HFFc6 (cell line): ENCODE results near the gene AWAT1. TPM values are rescaled to one million over a fixed set of nuclear protein-coding genes. Genes with fewer than 3 reads are reported as not detected.
"Not testable (repeated sequence)": the region's sequence is repeated elsewhere in the genome, so short reads cannot be mapped to it uniquely, and the experiment has no call there.

Source experiments
- DNase-seq: peaks from one replicate; pipeline ENCODE4 v3.0.0-alpha.2; 2018
- H3K27ac Mint-ChIP-seq: 2 replicates; pipeline ENCODE4 v1.8.0; 2020; ENCODE audit warnings: mild to moderate bottlenecking, mixed read lengths
- H3K27me3 Mint-ChIP-seq: 2 replicates; pipeline ENCODE4 v1.8.0; 2021; ENCODE audit warnings: mild to moderate bottlenecking, moderate library complexity, mixed read lengths; ENCODE audit not compliant: insufficient read depth
- H3K36me3 Mint-ChIP-seq: 2 replicates; pipeline ENCODE4 v1.8.0; 2021; ENCODE audit warnings: low read depth, mixed read lengths
- H3K4me1 Mint-ChIP-seq: 2 replicates; pipeline ENCODE4 v1.8.0; 2020; ENCODE audit warnings: low read depth, mixed read lengths
- H3K4me3 Mint-ChIP-seq: 2 replicates; pipeline ENCODE4 v1.8.0; 2020; ENCODE audit warnings: mild to moderate bottlenecking, moderate library complexity, mixed read lengths
- H3K9me3 Mint-ChIP-seq: 2 replicates; pipeline ENCODE4 v1.8.0; 2020; ENCODE audit warnings: mild to moderate bottlenecking, mixed read lengths
- total RNA-seq, 6 experiments: library from RNA; stranded (reverse); fragmentation: NEBNext Ultra II Directional; extraction: Animal tissue kit (Norgen Biotek cat#: 25700); gene quantifications; 2 replicates in 1 of 6; 3 replicates in 5 of 6; pipeline ENCODE4 v1.2.3, GENCODE V29; 2021
- TF ChIP-seq, protein P1 (sequence below): fragments of 200-600 bp; sonication (generic); IDR thresholded peaks from 2 replicates; pipeline ENCODE4 v1.5.0; 2021; ENCODE audit warnings: antibody characterized with exemption, mild to moderate bottlenecking

Gene AWAT1
- total RNA-seq, 6 experiments from 2014 or later, result not detected

DNA sequence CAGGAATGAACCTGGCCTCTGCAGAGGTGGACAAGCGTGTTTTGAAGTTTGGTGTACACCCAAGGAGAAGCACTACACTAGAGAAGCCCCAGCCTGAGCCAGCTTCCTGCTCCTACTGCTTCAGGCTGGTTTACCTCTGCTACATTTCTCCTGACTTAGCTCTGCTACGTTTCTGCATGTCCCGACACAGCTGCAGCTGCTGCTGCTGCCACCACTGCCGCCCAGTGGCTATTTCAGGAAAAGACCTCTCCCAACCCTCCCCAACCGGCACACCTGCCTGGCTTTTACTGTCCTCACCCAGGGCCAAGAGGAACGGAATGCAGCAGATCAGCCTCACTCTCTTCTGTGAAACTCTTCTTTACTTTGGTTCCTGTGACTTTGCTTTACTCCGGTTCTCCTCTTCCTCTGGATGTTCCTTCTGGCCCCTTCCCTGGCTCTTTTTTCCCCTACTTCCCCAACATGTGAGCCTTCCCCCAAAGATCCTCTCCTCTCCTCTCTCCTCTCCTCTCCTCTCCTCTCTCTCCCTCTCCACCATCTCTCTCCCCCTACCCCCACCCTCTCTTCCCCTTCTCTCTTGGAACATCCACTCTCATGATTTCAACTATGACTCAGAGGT lies 28.6 kb downstream of the AWAT1 start:
- H3K27me3 Mint-ChIP-seq, result peaks cover 7% of the 10 kb centered on the region
- H3K9me3 Mint-ChIP-seq, result no peaks in the 10 kb centered on the region
- no peak overlapping the region for H3K4me3 Mint-ChIP-seq
- peak; percentile 5 for DNase-seq
- H3K4me1 Mint-ChIP-seq, result no peaks in the 10 kb centered on the region
- H3K27ac Mint-ChIP-seq, result no peak overlapping the region
- no peaks in the 10 kb centered on the region for H3K36me3 Mint-ChIP-seq
- TF ChIP-seq, protein P1, sequence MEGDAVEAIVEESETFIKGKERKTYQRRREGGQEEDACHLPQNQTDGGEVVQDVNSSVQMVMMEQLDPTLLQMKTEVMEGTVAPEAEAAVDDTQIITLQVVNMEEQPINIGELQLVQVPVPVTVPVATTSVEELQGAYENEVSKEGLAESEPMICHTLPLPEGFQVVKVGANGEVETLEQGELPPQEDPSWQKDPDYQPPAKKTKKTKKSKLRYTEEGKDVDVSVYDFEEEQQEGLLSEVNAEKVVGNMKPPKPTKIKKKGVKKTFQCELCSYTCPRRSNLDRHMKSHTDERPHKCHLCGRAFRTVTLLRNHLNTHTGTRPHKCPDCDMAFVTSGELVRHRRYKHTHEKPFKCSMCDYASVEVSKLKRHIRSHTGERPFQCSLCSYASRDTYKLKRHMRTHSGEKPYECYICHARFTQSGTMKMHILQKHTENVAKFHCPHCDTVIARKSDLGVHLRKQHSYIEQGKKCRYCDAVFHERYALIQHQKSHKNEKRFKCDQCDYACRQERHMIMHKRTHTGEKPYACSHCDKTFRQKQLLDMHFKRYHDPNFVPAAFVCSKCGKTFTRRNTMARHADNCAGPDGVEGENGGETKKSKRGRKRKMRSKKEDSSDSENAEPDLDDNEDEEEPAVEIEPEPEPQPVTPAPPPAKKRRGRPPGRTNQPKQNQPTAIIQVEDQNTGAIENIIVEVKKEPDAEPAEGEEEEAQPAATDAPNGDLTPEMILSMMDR, result peak; percentile 68

DNA sequence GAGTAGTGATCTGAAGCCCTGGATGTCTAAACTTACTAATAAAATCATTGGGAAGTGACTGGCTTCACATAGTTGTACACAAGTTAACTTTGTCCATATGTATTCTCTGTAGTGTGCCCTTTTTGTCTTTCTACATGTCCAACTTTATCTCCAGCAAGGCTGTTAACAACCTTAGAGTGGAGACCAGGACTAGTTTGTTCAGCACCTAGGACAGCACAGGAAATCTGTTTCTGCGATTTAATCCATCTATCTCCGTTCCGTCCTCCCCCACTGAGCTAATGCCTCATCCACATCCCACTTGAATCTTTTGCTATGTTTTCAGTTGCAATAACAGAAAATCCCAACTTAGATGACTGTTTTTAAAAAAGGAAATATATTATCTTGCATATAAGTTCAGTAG lies 30.3 kb downstream of the AWAT1 start:
- Mint-ChIP-seq H3K9me3 (no peaks in the 10 kb centered on the region), H3K27me3 (peaks cover 5% of the 10 kb centered on the region), H3K27ac (no peak overlapping the region), H3K4me3 (no peak overlapping the region), H3K4me1 (no peaks in the 10 kb centered on the region), H3K36me3 (no peaks in the 10 kb centered on the region)
- no peak for DNase-seq
- TF ChIP-seq, protein P1, result no peak

DNA sequence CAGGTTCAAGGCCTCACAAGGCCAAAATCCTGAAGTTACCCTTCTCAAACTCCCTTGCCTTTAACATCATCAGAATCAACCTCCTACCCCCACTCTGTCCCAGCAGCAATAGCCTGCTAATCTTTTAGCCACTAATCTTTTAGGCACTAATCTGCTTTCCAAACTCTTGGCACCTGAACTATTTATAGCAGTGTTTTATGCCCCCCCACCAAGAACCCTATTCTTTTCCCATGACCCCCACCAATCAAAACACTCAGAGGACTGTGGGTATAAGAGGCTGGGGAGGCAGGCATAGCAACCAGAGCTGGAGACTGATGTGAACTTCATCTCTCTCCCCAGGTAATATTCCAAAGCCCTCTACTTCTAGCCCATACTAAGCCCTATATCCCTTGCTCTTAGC lies 33.6 kb downstream of the AWAT1 start, which contains the start of gene ARR3:
TSS of gene ARR3 (plus strand) at position 301 of the 400 bp plus-strand sequence. CDS start 1,052 bp downstream, outside the sequence.
- Mint-ChIP-seq H3K27ac (no peak within 1 kb of the TSS), H3K4me1 (no peaks in the 10 kb centered on the region), H3K4me3 (no peak within 1 kb of the TSS), H3K9me3 (no peaks in the 10 kb centered on the region), H3K36me3 (no peaks in the 10 kb centered on the region), H3K27me3 (peaks cover 6% of the 10 kb centered on the region)
- DNase-seq, result no peak
- TF ChIP-seq, protein P1, result no peak

DNA sequence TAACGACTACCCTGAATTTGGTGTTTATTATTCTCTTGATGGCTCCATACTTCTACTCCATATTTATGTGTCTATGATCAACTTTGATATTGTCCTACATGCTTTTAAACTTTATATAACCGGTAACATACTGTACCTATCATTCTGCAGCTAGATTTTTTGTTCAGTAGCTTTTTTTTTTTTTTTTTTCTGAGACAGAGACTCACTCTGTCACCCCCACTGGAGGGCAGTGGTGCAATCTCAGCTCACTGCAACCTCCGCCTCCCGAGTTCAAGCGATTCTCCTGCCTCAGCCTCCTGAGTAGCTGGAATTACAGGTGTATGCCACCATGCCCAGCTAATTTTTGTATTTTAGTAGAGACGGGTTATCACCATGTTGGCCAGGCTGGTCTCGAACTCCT lies 39.6 kb downstream of the AWAT1 start:
- H3K27me3 Mint-ChIP-seq, DNase-seq, H3K4me3 Mint-ChIP-seq, H3K9me3 Mint-ChIP-seq, H3K27ac Mint-ChIP-seq, H3K4me1 Mint-ChIP-seq, H3K36me3 Mint-ChIP-seq: not testable (repeated sequence)

DNA sequence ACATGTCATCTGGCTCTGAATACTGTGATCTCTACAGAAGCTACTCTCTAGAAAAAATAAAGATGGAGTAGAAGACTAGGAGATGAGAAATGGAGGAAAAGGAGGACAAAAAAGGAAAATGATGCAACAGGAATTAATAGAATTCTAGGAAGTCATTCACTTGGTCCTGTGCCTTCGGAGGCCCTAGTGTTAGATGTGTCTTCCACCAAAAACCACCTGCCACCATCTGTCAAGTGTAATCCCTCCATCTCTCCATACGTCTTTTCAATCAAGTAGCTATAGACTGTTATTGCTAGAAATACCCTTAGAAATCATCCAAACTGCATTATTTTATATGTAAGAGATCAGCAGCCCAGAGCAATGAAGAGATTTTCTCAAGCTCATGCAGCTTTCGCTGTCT lies 44.6 kb downstream of the AWAT1 start:
- H3K27ac Mint-ChIP-seq, result no peak overlapping the region
- TF ChIP-seq, protein P1, result no peak
- no peaks in the 10 kb centered on the region for H3K27me3 Mint-ChIP-seq
- H3K4me3 Mint-ChIP-seq, result no peak overlapping the region
- H3K4me1 Mint-ChIP-seq, result no peaks in the 10 kb centered on the region
- H3K36me3 Mint-ChIP-seq, result peaks cover 6% of the 10 kb centered on the region; the same call in 1 of the 2 replicates
- no peaks in the 10 kb centered on the region for H3K9me3 Mint-ChIP-seq
- DNase-seq, result no peak

DNA sequence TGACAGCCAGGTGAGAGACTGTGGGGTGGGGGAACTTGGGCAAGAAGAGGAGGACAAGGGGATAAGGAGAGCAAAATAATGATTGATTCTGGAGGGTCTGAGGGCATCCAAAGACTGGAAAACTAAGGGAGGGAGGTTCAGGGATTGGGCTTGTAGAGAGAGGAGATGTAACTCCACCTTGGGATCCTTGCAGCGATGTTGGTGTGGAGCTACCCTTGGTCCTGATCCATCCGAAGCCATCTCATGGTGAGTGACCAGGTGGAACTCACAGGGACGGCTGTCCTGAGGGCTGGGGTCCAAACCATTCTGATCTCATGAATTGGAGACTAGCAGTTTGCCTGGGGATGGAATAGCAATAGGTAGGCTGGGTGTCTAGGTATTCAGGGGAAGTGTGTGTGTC lies 46.1 kb downstream of the AWAT1 start:
- H3K27me3 Mint-ChIP-seq, result no peaks in the 10 kb centered on the region
- DNase-seq, result no peak
- H3K4me1 Mint-ChIP-seq, result no peaks in the 10 kb centered on the region
- no peak overlapping the region for H3K27ac Mint-ChIP-seq
- TF ChIP-seq, protein P1, result no peak
- H3K36me3 Mint-ChIP-seq, result peaks cover 6% of the 10 kb centered on the region; the same call in 1 of the 2 replicates
- no peak overlapping the region for H3K4me3 Mint-ChIP-seq
- H3K9me3 Mint-ChIP-seq, result no peaks in the 10 kb centered on the region
